Testis (tissue), 3 donors: ENCODE results near the gene TBX5. TPM values are rescaled to one million over a fixed set of nuclear protein-coding genes. Genes with fewer than 3 reads are reported as not detected.

Source experiments
- DNase-seq: peaks from one replicate; pipeline ENCODE4 v3.0.0-alpha.2; 2019
- H3K27ac ChIP-seq, 2 donors: fragments of 200-600 bp; sonication (generic); one replicate each; pipeline ENCODE4 v1.5.1; 2019
- H3K27me3 ChIP-seq: fragments of 200-600 bp; sonication (generic); one replicate; pipeline ENCODE4 v1.5.1; 2019
- H3K36me3 ChIP-seq: fragments of 200-600 bp; sonication (generic); one replicate; pipeline ENCODE4 v1.5.1; 2017; ENCODE audit warnings: low read depth; ENCODE audit errors: missing control alignments
- H3K4me1 ChIP-seq: fragments of 200-600 bp; sonication (generic); one replicate; pipeline ENCODE4 v1.5.1; 2019
- H3K4me3 ChIP-seq, 2 donors: fragments of 200-600 bp; sonication (generic); one replicate each; pipeline ENCODE4 v1.5.1; 2017 to 2019
- H3K9me3 ChIP-seq: fragments of 200-600 bp; sonication (generic); one replicate; pipeline ENCODE4 v1.5.1; 2017
- POLR2A ChIP-seq: fragments of 450-650 bp; IDR thresholded peaks from one replicate; pipeline ENCODE4 v1.6.1; 2017; ENCODE audit warnings: antibody characterized with exemption, mild to moderate bottlenecking, moderate library complexity
- WGBS, 2 donors: methylation state at CpG; one replicate each; pipeline ENCODE4 v1.1.5; 2018; 5-methylcytosine and 5-hydroxymethylcytosine counted together
- intact Hi-C: fragments of 100-400 bp; cut with DNase I; formaldehyde crosslinking; loops from one replicate; pipeline ENCODE4 v1.15.1; 2023; ENCODE audit warnings: low total_unique reads
- polyA plus RNA-seq: library from polyadenylated mRNA; stranded (reverse); fragments of 350-450 nt; fragmentation: Illumina TruSeq; extraction: RNeasy Lipid Tissue Mini Kit (QIAGEN cat#74804); gene quantifications from one replicate; pipeline ENCODE4 v1.2.3, GENCODE V29; 2014; ENCODE audit warnings: low read depth, low replicate concordance; ENCODE audit not compliant: insufficient read depth
- total RNA-seq, 2 donors: library from RNA; depleted of rRNA; stranded (reverse); fragments of >200 nt; gene quantifications; one replicate each; pipeline ENCODE4 v1.2.3, GENCODE V29; 2016
- TF ChIP-seq, protein P1 (sequence below), 3 experiments: fragments of 450-650 bp in 2 of 3; fragments of 200-600 bp in 1 of 3; sonication (generic) in 1 of 3; IDR thresholded peaks; one replicate each; pipeline ENCODE4 v1.5.1; 2016 to 2019; ENCODE audit warnings: antibody characterized with exemption in 3 of 3, mild to moderate bottlenecking in 2 of 3, moderate library complexity in 1 of 3

TBX5 gene
- total and polyA plus RNA-seq, 3 donors from 2014 or later = 0.12 to 0.62 TPM; not detected in 1

DNA sequence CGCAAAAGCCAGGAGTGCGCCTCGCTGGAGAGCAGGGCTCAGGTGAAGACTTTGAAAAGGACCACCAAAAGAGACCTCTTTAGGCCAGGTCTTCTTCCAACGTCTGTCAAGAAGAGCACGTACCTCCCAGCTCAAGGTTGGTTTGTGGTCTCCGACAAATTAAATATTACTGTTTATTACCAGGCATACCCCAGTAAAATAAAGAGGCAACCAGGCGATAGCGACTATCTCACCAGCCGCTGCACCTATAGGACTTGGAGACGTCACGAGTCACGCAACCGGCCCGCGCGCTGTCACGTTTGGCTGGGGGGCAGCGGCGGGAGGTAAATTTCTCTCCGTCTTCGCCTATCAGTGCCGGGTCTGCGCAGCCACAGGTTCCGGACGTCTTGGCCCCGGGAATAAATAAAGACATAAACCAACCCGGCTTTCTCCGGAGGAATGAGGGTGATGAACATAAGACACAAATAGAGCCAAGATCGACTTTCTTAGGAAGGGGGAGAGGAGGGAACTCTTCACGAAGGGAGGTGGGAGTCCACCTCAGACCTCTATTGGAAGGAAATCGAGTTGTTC lies 2.0 kb upstream of the TBX5 start:
- TF ChIP-seq POLR2A = no peak
- TF ChIP-seq, protein P1, sequence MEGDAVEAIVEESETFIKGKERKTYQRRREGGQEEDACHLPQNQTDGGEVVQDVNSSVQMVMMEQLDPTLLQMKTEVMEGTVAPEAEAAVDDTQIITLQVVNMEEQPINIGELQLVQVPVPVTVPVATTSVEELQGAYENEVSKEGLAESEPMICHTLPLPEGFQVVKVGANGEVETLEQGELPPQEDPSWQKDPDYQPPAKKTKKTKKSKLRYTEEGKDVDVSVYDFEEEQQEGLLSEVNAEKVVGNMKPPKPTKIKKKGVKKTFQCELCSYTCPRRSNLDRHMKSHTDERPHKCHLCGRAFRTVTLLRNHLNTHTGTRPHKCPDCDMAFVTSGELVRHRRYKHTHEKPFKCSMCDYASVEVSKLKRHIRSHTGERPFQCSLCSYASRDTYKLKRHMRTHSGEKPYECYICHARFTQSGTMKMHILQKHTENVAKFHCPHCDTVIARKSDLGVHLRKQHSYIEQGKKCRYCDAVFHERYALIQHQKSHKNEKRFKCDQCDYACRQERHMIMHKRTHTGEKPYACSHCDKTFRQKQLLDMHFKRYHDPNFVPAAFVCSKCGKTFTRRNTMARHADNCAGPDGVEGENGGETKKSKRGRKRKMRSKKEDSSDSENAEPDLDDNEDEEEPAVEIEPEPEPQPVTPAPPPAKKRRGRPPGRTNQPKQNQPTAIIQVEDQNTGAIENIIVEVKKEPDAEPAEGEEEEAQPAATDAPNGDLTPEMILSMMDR (IDR thresholded peaks at IDR 0.05) = no peak
- H3K4me1 ChIP-seq = peaks cover 3% of the 10 kb centered on the region
- H3K4me3 ChIP-seq = no peak overlapping the region
- H3K27me3 ChIP-seq = no peaks in the 10 kb centered on the region
- 3 to 9% methylated on average over 30 to 31 of the region's 31 CpGs for WGBS, 2 donors
- no peaks in the 10 kb centered on the region for H3K36me3 ChIP-seq
- no peak overlapping the region for H3K27ac ChIP-seq
- intact Hi-C loops = no loop called here
- H3K9me3 ChIP-seq = no peaks in the 10 kb centered on the region
- DNase-seq = no peak

DNA sequence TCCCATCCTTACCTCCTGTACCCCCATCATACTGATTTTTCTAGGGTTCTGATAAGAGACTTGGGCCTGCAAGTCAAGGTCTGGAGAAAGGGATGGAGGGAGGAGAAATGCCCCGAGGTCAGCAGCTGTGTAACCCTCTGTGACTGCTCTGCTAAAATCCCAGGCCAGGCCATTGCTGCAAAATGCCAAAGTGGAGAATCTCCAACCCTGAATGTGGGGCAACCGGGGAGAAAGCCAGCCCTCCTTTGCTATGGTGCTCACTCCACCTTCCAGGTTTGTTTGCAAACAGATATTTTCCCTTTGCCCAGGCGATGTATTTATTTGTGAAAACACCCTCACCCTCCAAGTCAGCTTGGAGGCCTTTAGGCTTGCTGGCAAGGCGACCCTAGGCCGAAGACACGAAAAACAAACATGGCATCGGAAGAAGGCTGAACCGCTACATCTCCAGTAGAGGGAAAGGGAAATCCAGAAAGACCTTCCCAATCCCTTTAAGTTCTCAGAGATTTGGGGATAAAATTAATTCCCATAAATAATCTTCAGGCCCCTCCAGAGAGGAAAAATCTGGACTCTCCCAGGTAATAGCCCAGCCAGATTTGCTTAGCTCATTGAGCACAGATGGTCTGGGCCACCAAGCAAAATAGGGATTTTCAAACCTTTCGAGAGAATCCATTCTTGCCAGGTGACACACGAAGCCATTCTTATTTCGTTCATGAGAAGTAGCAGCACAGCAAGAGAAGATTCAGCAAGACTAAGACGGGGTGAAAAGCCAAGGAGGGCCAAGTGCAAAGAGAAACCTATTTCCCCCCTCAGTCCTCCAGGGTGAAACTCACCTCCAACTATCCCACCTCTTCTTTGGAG lies 1.3 kb upstream of the TBX5 start:
- intact Hi-C loops = no loop called here
- Histone ChIP-seq H3K9me3 (no peaks in the 10 kb centered on the region), H3K36me3 (no peaks in the 10 kb centered on the region), H3K4me3 (no peak overlapping the region), H3K4me1 (peaks cover 3% of the 10 kb centered on the region), H3K27me3 (no peaks in the 10 kb centered on the region), H3K27ac (no peak overlapping the region)
- no peak for DNase-seq
- WGBS, 2 donors = 23 to 28% methylated on average over 11 to 12 of the region's 12 CpGs
- no peak for TF ChIP-seq POLR2A
- TF ChIP-seq, protein P1 (IDR thresholded peaks at IDR 0.05) = no peak

DNA sequence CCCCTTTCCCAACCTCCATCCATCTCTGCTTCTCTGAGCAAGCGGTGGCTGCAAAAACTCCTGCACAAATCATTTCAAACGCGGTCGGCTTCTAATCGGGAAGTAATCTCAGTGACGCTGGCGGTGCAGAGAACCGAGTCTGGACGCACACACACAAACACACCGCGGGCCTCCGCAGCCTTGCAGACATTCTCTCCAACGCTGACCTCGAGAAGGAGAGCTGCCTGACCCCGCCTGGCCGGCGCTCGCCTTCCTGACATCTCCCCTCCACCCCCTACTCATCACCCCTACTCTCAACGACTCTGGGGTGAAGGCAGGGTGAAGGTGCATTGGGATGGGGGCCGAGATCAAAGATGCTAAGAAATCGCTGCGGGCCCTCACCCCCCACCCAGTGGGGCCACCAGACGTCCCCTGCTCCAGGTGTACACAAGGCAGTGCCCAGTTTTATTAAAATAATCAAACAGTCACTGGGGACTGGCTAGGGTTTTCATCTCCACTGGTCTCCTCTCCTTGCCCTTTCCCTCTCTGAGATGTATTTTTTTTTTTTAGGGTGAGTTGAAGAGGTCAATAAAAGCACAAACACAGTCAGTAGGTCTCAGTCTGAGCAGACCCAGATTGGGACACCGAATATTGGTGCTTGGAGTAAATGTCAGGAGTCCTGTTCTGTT lies 506 bp upstream of the TBX5 start:
- H3K4me1 ChIP-seq = peaks cover 3% of the 10 kb centered on the region
- intact Hi-C loops = no loop called here
- H3K36me3 ChIP-seq = no peaks in the 10 kb centered on the region
- H3K27me3 ChIP-seq = no peaks in the 10 kb centered on the region
- H3K4me3 ChIP-seq = no peak overlapping the region
- 3 to 5% methylated on average over 24 of the region's 24 CpGs for WGBS, 2 donors
- H3K9me3 ChIP-seq = no peaks in the 10 kb centered on the region
- DNase-seq = no peak
- no peak overlapping the region for H3K27ac ChIP-seq
- no peak for TF ChIP-seq POLR2A

DNA sequence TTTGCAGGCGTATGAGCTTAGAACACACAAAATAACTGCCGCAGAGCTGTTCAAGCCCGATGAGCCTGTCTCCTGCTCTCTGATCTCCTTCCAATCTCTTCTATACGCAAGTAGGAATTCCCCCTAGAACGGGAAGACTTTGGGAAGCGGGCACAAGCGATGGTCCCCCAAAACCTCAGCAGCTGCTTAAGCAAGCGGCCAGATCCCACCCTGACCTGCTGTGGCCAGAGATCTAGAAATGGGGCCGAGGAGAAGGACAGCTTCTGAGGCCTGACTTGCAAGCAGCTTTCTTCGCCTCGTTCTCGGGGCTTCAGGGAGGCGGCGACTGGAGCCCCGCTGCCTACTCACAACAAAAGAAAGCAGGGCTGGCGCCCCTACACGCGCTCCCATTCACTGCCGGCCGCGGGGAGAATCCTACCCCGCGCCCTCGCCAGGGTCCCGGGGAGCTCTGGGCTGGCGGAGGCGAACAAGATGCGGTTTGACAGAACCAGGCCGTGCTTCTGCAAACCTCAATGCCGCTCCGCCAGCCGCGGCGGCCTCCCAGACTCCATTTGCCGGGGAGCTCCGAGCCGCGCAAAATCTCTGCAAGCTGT lies 922 bp downstream of the TBX5 start:
- no peaks in the 10 kb centered on the region for H3K27me3 ChIP-seq
- 2 to 3% methylated on average over 6 to 38 of the region's 38 CpGs for WGBS, 2 donors
- intact Hi-C loops = no loop called here

More for the DNA sequence above, 922 bp downstream of the TBX5 start:
- Histone ChIP-seq H3K9me3 (no peaks in the 10 kb centered on the region), H3K27ac (no peak overlapping the region), H3K4me3 (peak overlapping the region in 1 of 2 donors; percentile 12), H3K36me3 (no peaks in the 10 kb centered on the region), H3K4me1 (peaks cover 3% of the 10 kb centered on the region)
- no peak for DNase-seq
- TF ChIP-seq, protein P1 (IDR thresholded peaks at IDR 0.05) = no peak
- no peak for TF ChIP-seq POLR2A
